Fibroblast of lung (primary cell): Measurements from ENCODE around the gene LYPD5. TPM values are rescaled to one million over a fixed set of nuclear protein-coding genes. Genes with fewer than 3 reads are reported as not detected.

Source experiments
- DNase-seq, 2 donors: peaks; one replicate each; pipeline versions ENCODE4 v3.0.0 to v3.0.0-alpha.2; 2010; ENCODE audit warnings: low read depth in 2 of 2
- H2AFZ ChIP-seq: 2 replicates; pipeline ENCODE4 v1.5.1; 2012; ENCODE audit warnings: low read length, control low read depth, inconsistent platforms
- H3K27ac ChIP-seq: 2 replicates; pipeline ENCODE4 v1.5.1; 2011; ENCODE audit warnings: low read length, control low read depth; ENCODE audit not compliant: insufficient read depth
- H3K27me3 ChIP-seq: 2 replicates; pipeline ENCODE4 v1.5.1; 2011; ENCODE audit warnings: mild to moderate bottlenecking, low read length; ENCODE audit not compliant: control insufficient read depth, insufficient read depth
- H3K36me3 ChIP-seq: 2 replicates; pipeline ENCODE4 v1.5.1; 2011; ENCODE audit warnings: low read length; ENCODE audit not compliant: control insufficient read depth, insufficient read depth
- H3K4me1 ChIP-seq: 2 replicates; pipeline ENCODE4 v1.5.1; 2011; ENCODE audit warnings: low read length; ENCODE audit not compliant: control insufficient read depth, insufficient read depth; ENCODE audit errors: extremely low read depth
- H3K4me2 ChIP-seq: 2 replicates; pipeline ENCODE4 v1.5.1; 2011; ENCODE audit warnings: low read length, control low read depth; ENCODE audit not compliant: insufficient read depth; ENCODE audit errors: extremely low read depth
- H3K4me3 ChIP-seq, 4 experiments: fragments of 200-600 bp in 1 of 4; sonication (generic) in 1 of 4; replicated peaks in 1 of 4; 2 replicates each; pipeline ENCODE4 v1.5.1; 2011 to 2016; ENCODE audit warnings: low read length in 4 of 4, low read depth in 3 of 4, mild to moderate bottlenecking in 3 of 4, control low read depth in 2 of 4, inconsistent platforms in 1 of 4, mixed read lengths in 1 of 4; ENCODE audit not compliant: insufficient read depth in 1 of 4; ENCODE audit errors: control extremely low read depth in 1 of 4
- H3K79me2 ChIP-seq: 2 replicates; pipeline ENCODE4 v1.5.1; 2012; ENCODE audit warnings: mild to moderate bottlenecking, low read length, inconsistent platforms; ENCODE audit not compliant: control insufficient read depth, insufficient read depth
- H3K9ac ChIP-seq: 2 replicates; pipeline ENCODE4 v1.5.1; 2011; ENCODE audit warnings: mild to moderate bottlenecking, low read length, control low read depth; ENCODE audit not compliant: insufficient read depth
- H3K9me3 ChIP-seq: 2 replicates; pipeline ENCODE4 v1.5.1; 2012; ENCODE audit warnings: low read depth, low read length; ENCODE audit not compliant: control insufficient read depth, insufficient read depth
- H4K20me1 ChIP-seq: 2 replicates; pipeline ENCODE4 v1.5.1; 2011; ENCODE audit warnings: low read length; ENCODE audit not compliant: control insufficient read depth, insufficient read depth; ENCODE audit errors: extremely low read depth
- EZH2 ChIP-seq: IDR thresholded peaks from 2 replicates; pipeline ENCODE4 v1.5.1; 2012; ENCODE audit warnings: low read length, control low read depth, mild to moderate bottlenecking; ENCODE audit errors: missing control alignments
- polyA plus RNA-seq, 2 donors: library from polyadenylated mRNA; depleted of rRNA in 1 of 2; stranded (reverse) in 1 of 2; unstranded in 1 of 2; fragments of >200 nt; gene quantifications; 2 replicates each; pipeline ENCODE4 v1.2.1, GENCODE V29; 2011 to 2012; ENCODE audit warnings: missing spikeins in 1 of 2
- total RNA-seq: library from RNA; depleted of rRNA; stranded (reverse); fragments of >200 nt; gene quantifications from 2 replicates; pipeline ENCODE4 v1.2.1, GENCODE V29; 2014
- TF ChIP-seq, protein P1 (sequence below), 2 donors: IDR thresholded peaks in 1 of 2; conservative IDR thresholded peaks in 1 of 2; 1 replicate in 1 of 2; 2 replicates in 1 of 2; pipeline ENCODE4 v1.5.1; 2011 to 2012; ENCODE audit warnings: low read length in 2 of 2, control low read depth in 1 of 2, inconsistent platforms in 1 of 2, low read depth in 1 of 2, mild to moderate bottlenecking in 1 of 2

LYPD5 gene
- total and polyA plus RNA-seq, 2 donors (not counting 1 experiment from before 2014, with no cell fraction given): 0.37 to 0.50 TPM

DNA sequence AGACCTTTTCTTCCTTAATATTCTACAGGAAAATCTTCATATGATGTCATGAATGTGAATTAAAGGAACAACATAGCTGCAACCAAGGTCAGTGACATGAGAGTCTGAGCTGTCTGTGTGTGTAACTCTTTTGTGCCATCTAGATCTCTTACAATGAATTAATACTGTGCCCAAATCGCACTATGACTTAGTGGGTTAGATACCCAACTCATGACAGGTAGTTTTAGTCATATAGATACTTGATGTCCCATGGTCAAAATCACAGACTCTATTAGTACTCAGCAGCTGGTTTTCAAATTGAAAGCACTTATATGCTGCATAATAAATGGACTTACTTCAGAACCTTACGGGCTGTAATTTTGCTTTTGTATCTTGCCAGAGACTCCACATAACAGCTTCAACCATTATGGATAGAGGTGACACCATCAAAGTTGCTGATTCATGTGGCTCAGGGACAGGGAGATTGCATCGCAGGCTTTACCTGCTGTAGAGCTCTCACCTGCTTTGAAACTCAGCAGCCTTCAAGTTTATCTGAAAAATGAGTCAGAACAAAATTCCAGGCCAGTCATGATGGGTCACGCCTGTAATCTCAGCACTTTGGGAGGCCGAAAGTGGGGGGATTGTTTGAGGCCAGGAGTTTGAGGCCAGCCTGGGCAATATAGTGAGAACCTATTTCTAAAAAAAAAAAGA is 12.6 kb upstream of the LYPD5 start:
- Histone ChIP-seq H3K4me1 (no peaks in the 10 kb centered on the region), H4K20me1 (no peaks in the 10 kb centered on the region), H2AFZ (no peak overlapping the region), H3K79me2 (no peaks in the 10 kb centered on the region), H3K9ac (no peak overlapping the region), H3K36me3 (no peaks in the 10 kb centered on the region), H3K4me3 (no peak overlapping the region), H3K4me2 (no peak overlapping the region), H3K27ac (no peak overlapping the region), H3K27me3 (no peaks in the 10 kb centered on the region), H3K9me3 (no peaks in the 10 kb centered on the region)
- no peak for DNase-seq
- TF ChIP-seq EZH2: no peak
- TF ChIP-seq, protein P1, sequence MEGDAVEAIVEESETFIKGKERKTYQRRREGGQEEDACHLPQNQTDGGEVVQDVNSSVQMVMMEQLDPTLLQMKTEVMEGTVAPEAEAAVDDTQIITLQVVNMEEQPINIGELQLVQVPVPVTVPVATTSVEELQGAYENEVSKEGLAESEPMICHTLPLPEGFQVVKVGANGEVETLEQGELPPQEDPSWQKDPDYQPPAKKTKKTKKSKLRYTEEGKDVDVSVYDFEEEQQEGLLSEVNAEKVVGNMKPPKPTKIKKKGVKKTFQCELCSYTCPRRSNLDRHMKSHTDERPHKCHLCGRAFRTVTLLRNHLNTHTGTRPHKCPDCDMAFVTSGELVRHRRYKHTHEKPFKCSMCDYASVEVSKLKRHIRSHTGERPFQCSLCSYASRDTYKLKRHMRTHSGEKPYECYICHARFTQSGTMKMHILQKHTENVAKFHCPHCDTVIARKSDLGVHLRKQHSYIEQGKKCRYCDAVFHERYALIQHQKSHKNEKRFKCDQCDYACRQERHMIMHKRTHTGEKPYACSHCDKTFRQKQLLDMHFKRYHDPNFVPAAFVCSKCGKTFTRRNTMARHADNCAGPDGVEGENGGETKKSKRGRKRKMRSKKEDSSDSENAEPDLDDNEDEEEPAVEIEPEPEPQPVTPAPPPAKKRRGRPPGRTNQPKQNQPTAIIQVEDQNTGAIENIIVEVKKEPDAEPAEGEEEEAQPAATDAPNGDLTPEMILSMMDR (conservative IDR thresholded peaks at IDR 0.05 in 1 of 2, IDR thresholded peaks at IDR 0.05 in 1 of 2; ENCODE audit: low read depth in 1 of 2, low read length in 2 of 2): no peak

DNA sequence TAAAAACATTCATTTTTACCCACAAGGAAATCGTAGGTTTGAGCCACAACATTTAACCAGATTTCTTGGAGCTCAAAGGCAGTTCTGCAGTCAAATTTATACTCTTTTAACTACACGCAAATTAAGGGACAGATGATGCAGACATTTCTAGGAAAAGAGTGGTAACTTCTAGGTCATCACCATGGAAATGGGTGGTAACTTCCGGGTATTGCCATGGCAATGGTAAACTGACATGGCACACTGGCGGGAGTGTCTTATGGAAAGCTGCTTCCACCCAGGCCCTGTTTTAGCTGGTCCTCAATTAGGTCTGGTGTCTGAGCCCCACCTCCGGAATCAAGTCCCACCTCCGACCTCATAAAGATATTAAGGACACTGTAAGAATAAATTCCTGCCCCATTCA is 10.4 kb upstream of the LYPD5 start:
- Histone ChIP-seq H3K4me2 (no peak overlapping the region), H3K4me1 (no peaks in the 10 kb centered on the region), H3K27ac (no peak overlapping the region), H3K4me3 (no peak overlapping the region), H3K79me2 (no peaks in the 10 kb centered on the region), H3K27me3 (no peaks in the 10 kb centered on the region), H2AFZ (no peak overlapping the region), H3K9me3 (no peaks in the 10 kb centered on the region), H3K9ac (no peak overlapping the region), H4K20me1 (no peaks in the 10 kb centered on the region), H3K36me3 (no peaks in the 10 kb centered on the region)
- no peak for TF ChIP-seq EZH2
- TF ChIP-seq, protein P1 (conservative IDR thresholded peaks at IDR 0.05 in 1 of 2, IDR thresholded peaks at IDR 0.05 in 1 of 2; ENCODE audit: low read depth in 1 of 2, low read length in 2 of 2): no peak
- no peak for DNase-seq

DNA sequence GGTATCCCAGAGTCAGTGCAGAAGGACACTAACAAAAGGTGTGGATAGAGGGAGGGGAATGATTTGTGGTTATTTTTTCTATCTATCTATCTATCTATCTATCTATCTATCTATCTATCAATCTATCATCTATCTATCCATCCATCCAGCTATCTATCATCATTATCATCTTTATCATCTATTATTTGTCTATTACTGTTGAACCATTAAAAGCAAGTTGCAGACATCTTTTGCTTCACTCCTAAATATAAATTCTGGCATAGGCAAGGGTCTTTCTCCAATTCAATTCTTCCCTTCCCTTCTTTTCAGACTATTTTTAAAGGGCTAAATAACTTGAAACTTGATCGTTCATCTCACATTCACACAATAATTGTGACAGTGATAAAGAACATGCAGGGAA is 10.0 kb upstream of the LYPD5 start:
- no peak overlapping the region for H3K27ac ChIP-seq
- no peak for TF ChIP-seq EZH2
- TF ChIP-seq, protein P1 (conservative IDR thresholded peaks at IDR 0.05 in 1 of 2, IDR thresholded peaks at IDR 0.05 in 1 of 2; ENCODE audit: low read depth in 1 of 2, low read length in 2 of 2): no peak

More for the DNA sequence above, 10.0 kb upstream of the LYPD5 start:
- no peak overlapping the region for H3K4me3 ChIP-seq
- H3K27me3 ChIP-seq: no peaks in the 10 kb centered on the region
- H3K9me3 ChIP-seq: no peaks in the 10 kb centered on the region
- no peak for DNase-seq
- H3K36me3 ChIP-seq: no peaks in the 10 kb centered on the region
- H2AFZ ChIP-seq: no peak overlapping the region
- no peak overlapping the region for H3K4me2 ChIP-seq
- H3K9ac ChIP-seq: no peak overlapping the region
- H3K4me1 ChIP-seq: no peaks in the 10 kb centered on the region
- no peaks in the 10 kb centered on the region for H4K20me1 ChIP-seq
- H3K79me2 ChIP-seq: no peaks in the 10 kb centered on the region
